ENCODE measurements around the gene OAS1.
"Not testable (repeated sequence)": the region's sequence is repeated elsewhere in the genome, so short reads cannot be mapped to it uniquely, and the experiment has no call there.

The OAS1 gene

GRCh38 chr12:112908548-112908947, 1.8 kb downstream of the OAS1 start:
- no peak for TF ChIP-seq CTCF (conservative IDR thresholded peaks at IDR 0.05; ENCODE audit: low read depth, low read length)
- DNase-seq (ENCODE audit: low read depth): peak; percentile 12
- no peak overlapping the region for H3K4me3 ChIP-seq (ENCODE audit: low read depth, low read length)

GRCh38 chr12:112909693-112910092, 2.9 kb downstream of the OAS1 start:
- no peak for TF ChIP-seq CTCF (conservative IDR thresholded peaks at IDR 0.05; ENCODE audit: low read depth, low read length)
- no peak overlapping the region for H3K4me3 ChIP-seq (ENCODE audit: low read depth, low read length)
- DNase-seq (ENCODE audit: low read depth): no peak

GRCh38 chr12:112913038-112913688, 6.4 kb downstream of the OAS1 start:
- no peak overlapping the region for H3K4me3 ChIP-seq (ENCODE audit: low read depth, low read length)
- DNase-seq (ENCODE audit: low read depth): no peak
- TF ChIP-seq CTCF (conservative IDR thresholded peaks at IDR 0.05; ENCODE audit: low read depth, low read length): no peak

- not testable (repeated sequence) for DNase-seq (ENCODE audit: low read depth); H3K4me3 ChIP-seq (ENCODE audit: low read depth, low read length)
These were observed 7.1 kb downstream of the OAS1 start for GRCh38 chr12:112913888-112914287.

- H3K4me3 ChIP-seq (ENCODE audit: low read depth, low read length): no peak overlapping the region
- TF ChIP-seq CTCF (conservative IDR thresholded peaks at IDR 0.05; ENCODE audit: low read depth, low read length): no peak
- peak; percentile 10 for DNase-seq (ENCODE audit: low read depth)
These were observed 9.5 kb downstream of the OAS1 start for GRCh38 chr12:112916270-112916669.

GRCh38 chr12:112919121-112919520, 12.4 kb downstream of the OAS1 start:
- TF ChIP-seq CTCF (conservative IDR thresholded peaks at IDR 0.05; ENCODE audit: low read depth, low read length): no peak
- DNase-seq (ENCODE audit: low read depth): no peak
- no peak overlapping the region for H3K4me3 ChIP-seq (ENCODE audit: low read depth, low read length)

- no peak overlapping the region for H3K4me3 ChIP-seq (ENCODE audit: low read depth, low read length)
- DNase-seq (ENCODE audit: low read depth): no peak
- TF ChIP-seq CTCF (conservative IDR thresholded peaks at IDR 0.05; ENCODE audit: low read depth, low read length): no peak
These were observed 18.2 kb downstream of the OAS1 start for GRCh38 chr12:112924986-112925385.

- H3K4me3 ChIP-seq (ENCODE audit: low read depth, low read length); DNase-seq (ENCODE audit: low read depth): not testable (repeated sequence)
These were observed 19.8 kb downstream of the OAS1 start for GRCh38 chr12:112926416-112927033.
